Astrocyte of the cerebellum (primary cell): Measurements from ENCODE around the gene CD200.

Experiments used
- DNase-seq: peaks from one replicate; pipeline ENCODE4 v3.0.0-alpha.2; 2011; ENCODE audit warnings: low read depth
- H3K4me3 ChIP-seq: 2 replicates; pipeline ENCODE4 v1.5.1; 2011; ENCODE audit warnings: mild to moderate bottlenecking, low read depth, low read length, moderate library complexity
- CTCF ChIP-seq: IDR thresholded peaks from 2 replicates; pipeline ENCODE4 v1.5.1; 2012; ENCODE audit warnings: low read length, low read depth, moderate library complexity, mild to moderate bottlenecking; ENCODE audit errors: missing control alignments
- in situ Hi-C: cut with HindIII; loops from 2 replicates; pipeline ENCODE4 v1.10.0; 2017; ENCODE audit warnings: low sequenced_read_pairs

CD200 gene

GRCh38 chr3:112407214-112407887, 74.4 kb downstream of the CD200 start:
- TF ChIP-seq CTCF: no peak
- H3K4me3 ChIP-seq: no peak overlapping the region
- in situ Hi-C loops: no loop called here
- DNase-seq: no peak

GRCh38 chr3:112407888-112408702, 75.1 kb downstream of the CD200 start:
- no peak for TF ChIP-seq CTCF
- in situ Hi-C loops: no loop called here
- DNase-seq: no peak
- H3K4me3 ChIP-seq: no peak overlapping the region

DNA sequence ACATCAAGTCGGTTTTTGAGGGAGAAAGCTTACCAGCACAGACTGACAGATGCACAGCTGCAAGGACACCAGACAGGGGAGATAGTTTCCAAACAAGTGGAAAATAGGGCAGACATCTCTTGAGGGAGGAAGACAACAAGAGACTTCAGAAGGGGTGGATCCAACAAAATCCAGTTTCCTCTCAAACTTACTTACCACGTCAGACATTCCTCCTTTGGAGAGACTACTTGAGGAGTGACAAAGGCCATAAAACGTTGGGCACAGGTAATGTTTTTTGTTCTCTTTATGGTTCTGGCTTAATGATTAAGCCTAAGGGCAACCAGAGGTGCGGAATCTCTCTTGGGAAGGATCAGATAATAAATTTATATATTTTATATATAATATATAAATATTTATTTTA, 76.1 kb downstream of the CD200 start:
- no peak for DNase-seq
- in situ Hi-C loops: no loop called here
- no peak overlapping the region for H3K4me3 ChIP-seq
- TF ChIP-seq CTCF: no peak

DNA sequence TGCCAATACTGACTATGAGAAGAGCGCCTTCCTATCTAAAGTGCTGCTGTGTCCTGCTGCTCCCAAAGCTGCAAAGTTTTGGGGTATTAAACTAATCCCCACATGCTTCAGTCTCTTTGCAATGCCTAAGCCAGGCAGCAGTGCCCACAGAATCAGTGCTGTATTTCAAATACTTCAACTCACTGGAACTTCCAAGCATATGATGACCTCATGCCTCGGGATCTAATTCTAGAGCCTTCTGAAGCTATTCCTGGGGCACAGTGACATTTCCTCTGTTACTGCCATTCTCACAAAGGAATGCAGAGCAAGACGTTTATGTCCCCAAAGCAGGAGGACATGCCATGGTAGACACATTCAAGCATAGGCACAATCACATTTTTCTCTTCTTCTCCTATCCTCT, 78.5 kb downstream of the CD200 start:
- in situ Hi-C loops: loop anchor here (5.0 kb wide), 1 partner anchor 49 kb away; no protein-coding TSS in a partner anchor
- H3K4me3 ChIP-seq: no peak overlapping the region
- DNase-seq: no peak
- TF ChIP-seq CTCF: no peak
